ENCODE data around the gene TTC23L. TPM values are rescaled to one million over a fixed set of nuclear protein-coding genes. Genes with fewer than 3 reads are reported as not detected.

The TTC23L gene
- polyA plus RNA-seq, 3 donors = 3.2 to 3.6 (median 3.4) TPM

Other genes with a start within 250 kb of the TTC23L start
- 100 to 1,000 TPM in 1 of 3 donors, 10 to 100 TPM in 2; 89.6 to 103 (median 100.0) TPM for gene RAI14, start 182.8 kb upstream of the TTC23L start, polyA plus RNA-seq (ENCODE audit: insufficient read length in 3 of 3)
- gene RAD1, start 76.3 kb downstream of the TTC23L start, polyA plus RNA-seq (ENCODE audit: insufficient read length in 3 of 3) = 10 to 100 TPM; 34.9 to 36.8 (median 36.6) TPM
- gene BRIX1, start 76.5 kb downstream of the TTC23L start, polyA plus RNA-seq (ENCODE audit: insufficient read length in 3 of 3) = 10 to 100 TPM; 55.9 to 65.9 (median 62.2) TPM
- 10 to 100 TPM; 86.7 to 87.9 (median 87.7) TPM for gene DNAJC21, start 90.4 kb downstream of the TTC23L start, polyA plus RNA-seq (ENCODE audit: insufficient read length in 3 of 3)
- 10 to 100 TPM; 51.6 to 80.5 (median 60.4) TPM for gene AGXT2, start 208.8 kb downstream of the TTC23L start, polyA plus RNA-seq (ENCODE audit: insufficient read length in 3 of 3)